HG03108 (cell line): ENCODE data around the gene CRX.
"Not testable (repeated sequence)": the region's sequence is repeated elsewhere in the genome, so short reads cannot be mapped to it uniquely, and the experiment has no call there.

ENCODE experiments used
- ATAC-seq: cut with Tn5 transposase; IDR thresholded peaks from one replicate; pipeline ENCODE4 v1.9.1; 2021; ENCODE audit warnings: moderate library complexity; ENCODE audit not compliant: unreplicated experiment

CRX gene

GRCh38 chr19:47803148-47803547, 18.6 kb upstream of the CRX start:
- not testable (repeated sequence) for ATAC-seq

- not testable (repeated sequence) for ATAC-seq
These were observed 18.1 kb upstream of the CRX start for GRCh38 chr19:47803671-47804070.

DNA sequence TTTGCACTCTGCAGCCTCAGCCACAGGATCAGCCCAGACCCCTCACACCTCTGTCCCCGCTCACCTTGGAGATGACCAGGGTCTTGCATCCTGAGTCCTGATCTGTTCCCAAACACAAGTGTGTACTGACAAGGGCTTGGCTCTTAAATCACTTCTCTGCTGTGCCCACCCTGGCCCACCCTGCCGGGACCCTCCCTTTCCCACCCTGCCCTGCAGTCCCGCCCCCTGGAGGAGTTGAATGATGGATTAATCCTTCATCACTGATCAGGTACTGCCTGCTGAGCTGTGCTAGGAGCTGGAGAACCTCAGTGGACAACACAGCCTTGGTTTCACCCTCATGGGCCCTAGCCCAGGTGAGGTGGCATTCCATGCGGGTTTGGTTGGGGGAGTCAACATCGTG, 17.3 kb upstream of the CRX start, which contains the start of gene TPRX1:
TPRX1 (minus strand) TSS at position 101 of the 400 bp plus-strand sequence; CDS start at position 89, 12 bp downstream.
- ATAC-seq = not testable (repeated sequence)

DNA sequence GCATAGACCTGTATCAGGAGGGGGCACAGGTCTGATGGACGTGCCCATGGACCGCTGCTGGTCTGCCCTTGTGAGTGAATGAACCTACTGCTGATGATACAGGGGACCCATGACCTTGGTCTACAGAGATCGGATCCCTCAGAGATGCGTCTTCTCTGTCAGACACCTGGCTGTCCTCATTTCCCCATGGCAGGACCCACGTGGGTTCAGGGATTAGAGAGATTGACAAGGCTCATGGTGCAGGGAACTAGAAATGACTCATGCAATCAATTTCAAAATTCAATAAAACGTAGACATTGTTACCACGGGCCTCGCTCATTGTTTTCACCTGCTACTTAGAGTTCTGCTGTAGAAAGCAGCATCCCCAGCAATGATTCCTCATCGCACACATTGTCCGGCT, 16.4 kb upstream of the CRX start:
- ATAC-seq = no peak

- no peak for ATAC-seq
These were observed 15.3 kb upstream of the CRX start for GRCh38 chr19:47806435-47806834.

- ATAC-seq = no peak
These were observed 8.3 kb upstream of the CRX start for GRCh38 chr19:47813304-47813994.

GRCh38 chr19:47813995-47814328, 7.8 kb upstream of the CRX start:
- ATAC-seq = no peak

GRCh38 chr19:47816270-47816669, 5.5 kb upstream of the CRX start:
- not testable (repeated sequence) for ATAC-seq

- not testable (repeated sequence) for ATAC-seq
These were observed 3.5 kb upstream of the CRX start for GRCh38 chr19:47818221-47818620.

DNA sequence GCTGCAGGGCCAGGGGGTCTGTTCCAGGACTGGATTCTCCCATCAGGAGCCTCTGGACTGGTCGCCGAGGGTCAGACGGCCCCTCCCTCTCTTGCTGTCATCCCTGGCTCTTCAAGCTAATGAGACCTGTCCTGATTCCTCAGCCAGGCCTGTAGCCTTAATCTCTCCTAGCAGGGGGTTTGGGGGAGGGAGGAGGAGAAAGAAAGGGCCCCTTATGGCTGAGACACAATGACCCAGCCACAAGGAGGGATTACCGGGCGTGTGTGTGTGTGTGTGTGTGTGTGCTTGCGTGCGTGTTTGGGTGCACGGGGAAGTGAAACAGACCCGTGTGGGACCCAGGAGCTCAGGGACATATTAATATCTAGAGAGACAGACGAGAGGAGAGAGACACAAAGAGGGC, 1.9 kb upstream of the CRX start:
- no peak for ATAC-seq

DNA sequence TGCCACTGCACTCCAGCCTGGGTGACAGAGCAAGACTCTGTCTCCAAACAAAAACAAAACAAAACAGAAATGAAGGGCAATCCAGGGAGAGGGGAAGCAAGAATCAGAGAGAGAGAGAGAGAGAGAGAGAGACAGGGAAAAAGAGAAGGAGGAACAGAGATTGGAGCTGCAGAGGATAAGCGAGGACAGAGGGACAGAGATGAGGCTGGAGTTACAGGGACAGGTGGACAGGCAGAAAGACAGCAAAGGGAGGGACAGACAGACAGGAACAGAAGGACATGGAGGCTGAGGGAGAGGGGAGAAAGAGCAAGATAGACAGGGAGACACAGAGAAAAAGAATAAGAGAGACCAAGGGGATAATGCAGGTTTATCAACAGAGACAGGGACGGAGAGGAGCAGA, 1.3 kb upstream of the CRX start:
- no peak for ATAC-seq

DNA sequence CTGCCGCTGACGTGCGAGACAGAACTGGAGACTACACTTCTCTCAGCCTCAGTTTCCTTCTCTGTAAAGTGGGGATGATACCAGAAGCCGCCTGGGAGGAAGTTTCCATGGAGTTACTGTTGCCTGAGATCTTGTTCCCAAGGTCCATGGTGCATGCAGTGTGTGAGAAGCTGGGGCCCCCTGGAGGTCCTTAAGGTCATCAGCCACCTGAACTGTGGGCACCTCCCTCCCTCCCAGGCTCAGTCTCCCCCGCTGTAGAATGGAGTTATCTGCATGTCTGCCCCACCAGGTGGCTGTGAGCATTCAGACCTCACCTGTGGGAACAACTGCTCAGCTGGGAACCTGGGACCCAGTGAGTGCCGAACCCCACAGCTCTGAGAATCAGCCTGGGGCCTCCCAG, 2.7 kb downstream of the CRX start:
- ATAC-seq = no peak

- ATAC-seq = no peak
These were observed 5.1 kb downstream of the CRX start for GRCh38 chr19:47826800-47827199.

GRCh38 chr19:47832723-47833122, 11.0 kb downstream of the CRX start:
- ATAC-seq = no peak

DNA sequence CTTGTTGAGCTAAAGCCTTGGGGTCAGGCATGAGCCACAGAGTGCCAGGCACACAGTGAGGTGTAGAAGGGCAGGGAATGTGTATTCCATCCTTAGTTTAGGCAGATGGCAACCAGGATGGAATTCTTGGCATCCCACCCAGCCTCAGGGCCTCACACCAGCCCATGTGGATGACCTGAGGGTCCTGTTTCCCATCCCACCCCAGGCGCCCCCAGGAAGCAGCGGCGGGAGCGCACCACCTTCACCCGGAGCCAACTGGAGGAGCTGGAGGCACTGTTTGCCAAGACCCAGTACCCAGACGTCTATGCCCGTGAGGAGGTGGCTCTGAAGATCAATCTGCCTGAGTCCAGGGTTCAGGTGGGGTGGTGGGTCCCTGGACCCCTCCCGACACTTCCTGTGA, 14.3 kb downstream of the CRX start:
- no peak for ATAC-seq

GRCh38 chr19:47839411-47839810, 17.7 kb downstream of the CRX start:
- no peak for ATAC-seq

DNA sequence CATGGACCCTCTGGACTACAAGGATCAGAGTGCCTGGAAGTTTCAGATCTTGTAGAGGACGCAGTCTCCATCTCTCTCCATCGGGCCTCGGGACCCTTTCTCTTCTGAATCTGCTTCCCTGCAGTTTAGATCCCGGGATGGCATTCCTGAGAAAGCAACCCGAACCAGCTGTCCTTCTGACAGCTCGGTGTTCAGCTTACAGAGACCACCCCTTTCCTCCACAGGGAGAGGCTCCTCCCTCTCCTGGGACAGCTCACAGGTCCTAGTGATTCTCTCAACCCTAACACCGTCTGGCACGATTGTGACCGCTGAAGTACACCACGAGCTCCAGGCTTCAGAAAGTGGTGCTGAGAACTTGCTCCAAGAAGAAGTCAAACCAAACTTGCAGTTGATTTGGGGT, 18.2 kb downstream of the CRX start:
- no peak for ATAC-seq

- ATAC-seq = no peak
These were observed 21.2 kb downstream of the CRX start for GRCh38 chr19:47842941-47843340.

GRCh38 chr19:47848425-47848822, 26.7 kb downstream of the CRX start:
- no peak for ATAC-seq

DNA sequence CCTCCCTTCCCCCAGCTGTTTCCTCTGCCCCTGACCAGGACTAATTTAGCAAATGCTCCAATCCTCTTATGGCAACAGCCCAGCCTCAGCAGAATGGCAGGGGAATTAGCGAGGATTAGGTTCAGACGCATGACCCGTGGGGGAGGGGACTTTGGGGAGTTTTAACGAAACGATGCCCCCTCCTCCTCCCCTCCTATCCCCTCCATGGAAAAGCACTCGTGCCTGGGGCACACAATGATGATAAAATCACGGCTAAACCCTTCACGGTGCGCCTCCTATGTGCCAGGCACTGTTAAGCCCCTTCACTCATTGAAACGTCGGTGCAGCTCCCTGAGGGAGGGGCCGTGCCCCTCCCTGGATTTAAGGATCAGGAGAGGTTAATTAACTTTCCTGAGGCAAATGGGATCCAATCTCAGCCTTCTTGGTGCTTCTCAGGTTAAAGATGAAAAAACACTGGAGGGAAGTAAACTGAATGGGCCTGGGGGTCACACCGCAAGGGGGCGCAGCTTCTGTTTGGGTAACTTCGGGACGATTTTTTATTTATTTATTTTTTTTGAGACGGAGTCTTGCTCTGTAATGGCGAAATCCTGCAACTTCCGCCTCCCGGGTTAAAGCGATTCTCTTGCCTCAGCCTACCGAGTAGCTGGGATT, 27.2 kb downstream of the CRX start:
- no peak for ATAC-seq

DNA sequence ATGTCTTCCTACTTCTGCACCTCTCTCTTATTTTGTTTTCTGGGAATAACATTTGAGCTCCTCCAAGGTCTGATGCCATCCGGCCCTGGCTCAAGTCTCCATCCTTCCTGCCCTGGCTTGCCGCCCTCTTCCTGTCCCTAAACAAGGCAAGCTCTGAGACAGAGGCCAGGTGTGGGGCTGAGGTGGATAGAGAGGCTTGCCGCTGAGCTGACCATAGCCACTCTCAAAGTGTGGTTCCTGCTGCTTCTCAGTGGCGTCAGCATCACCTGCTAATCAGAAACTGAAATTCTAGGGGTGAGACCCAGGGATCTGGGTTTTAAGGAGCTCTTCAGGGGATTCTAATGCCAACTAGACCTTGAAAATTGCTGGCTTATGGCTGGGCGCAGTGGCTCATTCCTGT, 31.3 kb downstream of the CRX start:
- no peak for ATAC-seq

DNA sequence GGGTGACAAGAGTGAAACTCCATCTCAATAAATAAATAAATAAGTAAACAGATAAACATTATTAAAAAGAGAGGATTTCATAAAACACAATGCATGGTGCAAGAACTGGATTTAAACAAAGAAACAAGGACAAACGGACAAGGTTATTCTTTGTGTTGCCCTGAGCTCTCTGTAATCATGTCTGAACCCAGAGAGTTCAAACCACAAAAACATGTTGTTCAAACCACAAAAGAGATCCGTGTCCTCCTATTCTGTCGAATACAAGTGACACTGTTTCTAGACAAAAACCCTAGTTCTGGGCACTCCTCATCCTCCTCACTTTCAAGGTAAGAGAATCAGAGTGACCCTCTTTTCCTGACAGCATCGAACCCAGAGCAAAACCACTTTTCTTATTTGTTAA, 32.7 kb downstream of the CRX start:
- no peak for ATAC-seq

- not testable (repeated sequence) for ATAC-seq
These were observed 36.5 kb downstream of the CRX start for GRCh38 chr19:47858231-47858630.
